WTC11 (cell line): ENCODE data around the gene RHOU. TPM values are rescaled to one million over a fixed set of nuclear protein-coding genes. Genes with fewer than 3 reads are reported as not detected.

Experiments used
- ATAC-seq: fragments of 200-7000 bp; cut with Tn5 transposase; 2 replicates; pipeline ENCODE4 v1.10.0; 2021; ENCODE audit warnings: mild to moderate bottlenecking, moderate library complexity
- CTCF ChIA-PET: fragments of 300-600 bp; sonication (Branson Sonifier 250); formaldehyde crosslinking; loops from one replicate; lab custom pipeline; 2021; ENCODE audit warnings: antibody characterized with exemption; lab: Charles Lee
- POLR2A ChIA-PET: fragments of 350-600 bp; sonication (Branson Sonifier 250); formaldehyde crosslinking; loops from one replicate; lab custom pipeline; 2021; ENCODE audit warnings: antibody characterized with exemption; lab: Charles Lee
- DNase-seq: peaks from one replicate; pipeline ENCODE4 v3.0.0; 2021; ENCODE audit warnings: low spot score
- H3K27ac Mint-ChIP-seq: 2 replicates; pipeline ENCODE4 v1.8.0; 2021; ENCODE audit warnings: mixed read lengths
- H3K27me3 Mint-ChIP-seq: 2 replicates; pipeline ENCODE4 v1.8.0; 2021; ENCODE audit warnings: low read depth, mild to moderate bottlenecking, moderate library complexity, mixed read lengths
- H3K36me3 Mint-ChIP-seq: 2 replicates; pipeline ENCODE4 v1.8.0; 2021; ENCODE audit warnings: mixed read lengths
- H3K4me1 Mint-ChIP-seq: 2 replicates; pipeline ENCODE4 v1.8.0; 2022; ENCODE audit warnings: mixed read lengths
- H3K4me3 Mint-ChIP-seq: 2 replicates; pipeline ENCODE4 v1.8.0; 2021; ENCODE audit warnings: mild to moderate bottlenecking, moderate library complexity, mixed read lengths
- H3K9me3 Mint-ChIP-seq: 2 replicates; pipeline ENCODE4 v1.8.0; 2021; ENCODE audit warnings: mixed read lengths
- ATF3 ChIP-seq: sonication (generic); formaldehyde crosslinking; conservative IDR thresholded peaks from 2 replicates; pipeline ENCODE4 v1.8.1; 2022; ENCODE audit warnings: mild to moderate bottlenecking, missing genetic modification reagents
- CTCF ChIP-seq: fragments of 200-600 bp; IDR thresholded peaks from 2 replicates; pipeline ENCODE4 v1.8.0; 2022; ENCODE audit warnings: antibody characterized with exemption
- E2F5 ChIP-seq: sonication (generic); formaldehyde crosslinking; IDR thresholded peaks from 2 replicates; pipeline ENCODE4 v1.8.1; 2022; ENCODE audit warnings: mild to moderate bottlenecking, moderate library complexity, missing genetic modification reagents
- ERG ChIP-seq: fragments of 250-450 bp; sonication (Bioruptor Pico); IDR thresholded peaks from 2 replicates; pipeline ENCODE4 v1.8.0; 2021; ENCODE audit warnings: mild to moderate bottlenecking
- FOXK1 ChIP-seq: sonication (generic); formaldehyde crosslinking; IDR thresholded peaks from 2 replicates; pipeline ENCODE4 v1.8.0; 2022; ENCODE audit warnings: mild to moderate bottlenecking, moderate library complexity, missing genetic modification reagents
- GTF2I ChIP-seq: fragments of 250-450 bp; sonication (Bioruptor Pico); conservative IDR thresholded peaks from 2 replicates; pipeline ENCODE4 v1.4.0; 2021; ENCODE audit warnings: mild to moderate bottlenecking
- JAZF1 ChIP-seq: fragments of 250-450 bp; sonication (Bioruptor Pico); IDR thresholded peaks from 2 replicates; pipeline ENCODE4 v1.9.0; 2021; ENCODE audit warnings: moderate library complexity, mild to moderate bottlenecking, inconsistent platforms
- MAX ChIP-seq: sonication (generic); formaldehyde crosslinking; IDR thresholded peaks from 2 replicates; pipeline ENCODE4 v1.8.0; 2022; ENCODE audit warnings: mild to moderate bottlenecking, missing genetic modification reagents
- NFYB ChIP-seq: sonication (generic); formaldehyde crosslinking; conservative IDR thresholded peaks from 2 replicates; pipeline ENCODE4 v1.8.0; 2022; ENCODE audit warnings: low read depth, missing genetic modification reagents
- NR3C1 ChIP-seq: sonication (generic); formaldehyde crosslinking; conservative IDR thresholded peaks from 2 replicates; pipeline ENCODE4 v1.8.1; 2023; ENCODE audit warnings: low read depth, mild to moderate bottlenecking, missing genetic modification reagents
- SOX15 ChIP-seq: fragments of 250-450 bp; sonication (Bioruptor Pico); IDR thresholded peaks from 2 replicates; pipeline ENCODE4 v1.9.0; 2021; ENCODE audit warnings: mild to moderate bottlenecking
- SP1 ChIP-seq: sonication (generic); formaldehyde crosslinking; conservative IDR thresholded peaks from 2 replicates; pipeline ENCODE4 v1.8.1; 2022; ENCODE audit warnings: missing genetic modification reagents
- TEAD1 ChIP-seq: sonication (generic); formaldehyde crosslinking; IDR thresholded peaks from 2 replicates; pipeline ENCODE4 v1.8.0; 2022; ENCODE audit warnings: mild to moderate bottlenecking, missing genetic modification reagents
- USF2 ChIP-seq: sonication (generic); formaldehyde crosslinking; IDR thresholded peaks from 2 replicates; pipeline ENCODE4 v1.8.1; 2023; ENCODE audit warnings: mild to moderate bottlenecking, missing genetic modification reagents, moderate library complexity
- ZNF138 ChIP-seq: sonication (generic); formaldehyde crosslinking; conservative IDR thresholded peaks from 2 replicates; pipeline ENCODE4 v1.8.1; 2022; ENCODE audit warnings: mild to moderate bottlenecking, moderate library complexity, missing genetic modification reagents
- ZNF423 ChIP-seq: fragments of 250-450 bp; sonication (Bioruptor Pico); IDR thresholded peaks from 2 replicates; pipeline ENCODE4 v2.1.2; 2022; ENCODE audit warnings: mild to moderate bottlenecking, moderate library complexity
- ZNF425 ChIP-seq: fragments of 250-450 bp; sonication (Bioruptor Pico); conservative IDR thresholded peaks from 2 replicates; pipeline ENCODE4 v1.9.0; 2021; ENCODE audit warnings: mild to moderate bottlenecking
- total RNA-seq: library from RNA; stranded (reverse); gene quantifications from 3 replicates; pipeline ENCODE4 v1.2.3, GENCODE V29; 2021
- TF ChIP-seq, protein P1 (sequence below): sonication (generic); formaldehyde crosslinking; IDR thresholded peaks from 2 replicates; pipeline ENCODE4 v1.8.1; 2023; ENCODE audit warnings: mild to moderate bottlenecking, missing genetic modification reagents
- TF ChIP-seq, protein P2 (sequence below): sonication (generic); formaldehyde crosslinking; IDR thresholded peaks from 2 replicates; pipeline ENCODE4 v1.8.0; 2022; ENCODE audit warnings: mild to moderate bottlenecking, missing genetic modification reagents

The RHOU gene
- total RNA-seq, 1 experiment from 2014 or later = 6.0 TPM

- TF ChIP-seq, protein P1, sequence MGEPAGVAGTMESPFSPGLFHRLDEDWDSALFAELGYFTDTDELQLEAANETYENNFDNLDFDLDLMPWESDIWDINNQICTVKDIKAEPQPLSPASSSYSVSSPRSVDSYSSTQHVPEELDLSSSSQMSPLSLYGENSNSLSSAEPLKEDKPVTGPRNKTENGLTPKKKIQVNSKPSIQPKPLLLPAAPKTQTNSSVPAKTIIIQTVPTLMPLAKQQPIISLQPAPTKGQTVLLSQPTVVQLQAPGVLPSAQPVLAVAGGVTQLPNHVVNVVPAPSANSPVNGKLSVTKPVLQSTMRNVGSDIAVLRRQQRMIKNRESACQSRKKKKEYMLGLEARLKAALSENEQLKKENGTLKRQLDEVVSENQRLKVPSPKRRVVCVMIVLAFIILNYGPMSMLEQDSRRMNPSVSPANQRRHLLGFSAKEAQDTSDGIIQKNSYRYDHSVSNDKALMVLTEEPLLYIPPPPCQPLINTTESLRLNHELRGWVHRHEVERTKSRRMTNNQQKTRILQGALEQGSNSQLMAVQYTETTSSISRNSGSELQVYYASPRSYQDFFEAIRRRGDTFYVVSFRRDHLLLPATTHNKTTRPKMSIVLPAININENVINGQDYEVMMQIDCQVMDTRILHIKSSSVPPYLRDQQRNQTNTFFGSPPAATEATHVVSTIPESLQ (CRISPR knock-in tag) = no peak
- TF ChIP-seq NFYB (CRISPR knock-in tag) = no peak
- TF ChIP-seq ZNF423 = no peak
- TF ChIP-seq, protein P2, sequence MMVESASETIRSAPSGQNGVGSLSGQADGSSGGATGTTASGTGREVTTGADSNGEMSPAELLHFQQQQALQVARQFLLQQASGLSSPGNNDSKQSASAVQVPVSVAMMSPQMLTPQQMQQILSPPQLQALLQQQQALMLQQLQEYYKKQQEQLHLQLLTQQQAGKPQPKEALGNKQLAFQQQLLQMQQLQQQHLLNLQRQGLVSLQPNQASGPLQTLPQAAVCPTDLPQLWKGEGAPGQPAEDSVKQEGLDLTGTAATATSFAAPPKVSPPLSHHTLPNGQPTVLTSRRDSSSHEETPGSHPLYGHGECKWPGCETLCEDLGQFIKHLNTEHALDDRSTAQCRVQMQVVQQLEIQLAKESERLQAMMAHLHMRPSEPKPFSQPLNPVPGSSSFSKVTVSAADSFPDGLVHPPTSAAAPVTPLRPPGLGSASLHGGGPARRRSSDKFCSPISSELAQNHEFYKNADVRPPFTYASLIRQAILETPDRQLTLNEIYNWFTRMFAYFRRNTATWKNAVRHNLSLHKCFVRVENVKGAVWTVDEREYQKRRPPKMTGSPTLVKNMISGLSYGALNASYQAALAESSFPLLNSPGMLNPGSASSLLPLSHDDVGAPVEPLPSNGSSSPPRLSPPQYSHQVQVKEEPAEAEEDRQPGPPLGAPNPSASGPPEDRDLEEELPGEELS (CRISPR knock-in tag) = no peak
- no peak for TF ChIP-seq GTF2I
- TF ChIP-seq TEAD1 (CRISPR knock-in tag) = no peak
- no peak for TF ChIP-seq JAZF1 (CRISPR knock-in tag)
- no peak for TF ChIP-seq ERG (CRISPR knock-in tag)
Measured at GRCh38 chr1:228791791-228792190, 56.5 kb downstream of the RHOU start (continued).

- H3K27me3 Mint-ChIP-seq = peaks cover 3% of the 10 kb centered on the region; the same call in 1 of the 2 replicates
- ATAC-seq (no peak), DNase-seq (no peak)
- no peak overlapping the region for H3K4me3 Mint-ChIP-seq
- ChIA-PET CTCF (no interaction called here), POLR2A (interaction anchor here (0.6 kb wide), 1 partner anchor 78 kb away, joined by 4 read pairs; no protein-coding TSS in a partner anchor)
- no peak overlapping the region for H3K27ac Mint-ChIP-seq
- no peaks in the 10 kb centered on the region for H3K4me1 Mint-ChIP-seq
- no peaks in the 10 kb centered on the region for H3K9me3 Mint-ChIP-seq
- no peaks in the 10 kb centered on the region for H3K36me3 Mint-ChIP-seq
- no peak for TF ChIP-seq ATF3 (CRISPR knock-in tag)
- TF ChIP-seq CTCF = no peak
- TF ChIP-seq TEAD1 (CRISPR knock-in tag) = no peak
- TF ChIP-seq SP1 (CRISPR knock-in tag) = no peak
- TF ChIP-seq JAZF1 (CRISPR knock-in tag) = no peak
- TF ChIP-seq USF2 = no peak
- TF ChIP-seq MAX (CRISPR knock-in tag) = no peak
- TF ChIP-seq FOXK1 (CRISPR knock-in tag) = no peak
Measured at GRCh38 chr1:228792601-228793000, 57.3 kb downstream of the RHOU start.

DNA sequence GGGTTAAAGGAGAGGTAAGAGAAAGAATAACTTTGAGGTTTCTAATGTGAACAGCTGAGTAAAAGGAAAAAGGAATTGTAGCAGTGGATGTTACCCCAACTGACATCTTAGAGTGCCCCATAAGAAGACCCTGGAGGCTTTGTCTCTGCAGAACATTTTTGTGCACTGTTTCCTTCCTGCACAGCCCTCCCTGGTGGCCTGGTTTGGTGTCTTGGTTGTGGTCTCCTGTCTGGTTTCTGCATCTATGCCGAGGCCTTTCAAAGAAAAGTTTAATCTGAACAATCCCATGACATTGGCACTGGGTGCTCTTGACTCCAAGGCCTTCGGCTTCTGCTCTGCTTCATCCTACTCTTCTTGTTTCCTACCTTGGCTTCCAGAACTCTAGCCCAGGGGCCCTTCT is 57.8 kb downstream of the RHOU start:
- H3K4me1 Mint-ChIP-seq = 0 out of 2 replicates have a peak, but pooled peaks cover 3% of the 10 kb centered on the region
- H3K9me3 Mint-ChIP-seq = no peaks in the 10 kb centered on the region
- ATAC-seq (no peak), DNase-seq (no peak)
- ChIA-PET POLR2A (interaction anchor here (0.6 kb wide), 1 partner anchor 79 kb away, joined by 4 read pairs; no protein-coding TSS in a partner anchor), CTCF (no interaction called here)
- no peaks in the 10 kb centered on the region; the same call in 1 of the 2 replicates for H3K27me3 Mint-ChIP-seq
- no peak overlapping the region for H3K4me3 Mint-ChIP-seq
- H3K36me3 Mint-ChIP-seq = no peaks in the 10 kb centered on the region
- H3K27ac Mint-ChIP-seq = no peak overlapping the region
- TF ChIP-seq NR3C1 (CRISPR knock-in tag) (no peak), E2F5 (no peak), SOX15 (CRISPR knock-in tag) (no peak), ZNF425 (CRISPR knock-in tag) (no peak), ZNF423 (no peak), ZNF138 (no peak)
- TF ChIP-seq, protein P2 (CRISPR knock-in tag) = no peak
